SU-DHL-6 (cell line): ENCODE results near the gene GNAQ.
"Not testable (repeated sequence)": the region's sequence is repeated elsewhere in the genome, so short reads cannot be mapped to it uniquely, and the experiment has no call there.

Experiments
- CTCF ChIP-seq: fragments of 200-600 bp; sonication (generic); IDR thresholded peaks from one replicate; pipeline ENCODE4 v1.5.1; 2017; ENCODE audit warnings: antibody characterized with exemption, mild to moderate bottlenecking, low read length, moderate library complexity; ENCODE audit not compliant: insufficient read depth, poor library complexity, severe bottlenecking
- EZH2phosphoT487 ChIP-seq: fragments of 200-600 bp; sonication (generic), shearing (Covaris generic); conservative IDR thresholded peaks from 2 replicates; pipeline ENCODE4 v1.6.1; 2018; ENCODE audit warnings: mild to moderate bottlenecking, antibody characterized with exemption, low read length, moderate library complexity, mixed read lengths

GRCh38 chr9:77721156-77721555 lies 310.5 kb downstream of the GNAQ start:
- TF ChIP-seq CTCF, EZH2phosphoT487: not testable (repeated sequence)
